PC-9 (cell line): ENCODE data around the gene SERPINB11. TPM values are rescaled to one million over a fixed set of nuclear protein-coding genes. Genes with fewer than 3 reads are reported as not detected.

ENCODE experiments used
- BruUV-seq: library from RNA; stranded (reverse); fragments of 400-500 nt; replicated peaks from 2 replicates; lab custom pipeline; 2021; lab: Mats Ljungman, UMichigan
- CTCF ChIA-PET: fragments of 300-600 bp; sonication (Branson Sonifier 250); formaldehyde crosslinking; loops from one replicate; lab custom pipeline; 2022; ENCODE audit warnings: antibody characterized with exemption; lab: Charles Lee
- POLR2A ChIA-PET: fragments of 300-600 bp; sonication (Branson Sonifier 250); formaldehyde crosslinking; loops from one replicate; lab custom pipeline; 2022; ENCODE audit warnings: antibody characterized with exemption; ENCODE audit not compliant: unreplicated experiment; lab: Charles Lee
- DNase-seq, 2 experiments: peaks; one replicate each; pipeline versions ENCODE4 v3.0.0 to v3.0.0-alpha.2; 2015 to 2022; ENCODE audit warnings: mixed read lengths in 1 of 2
- H2AFZ ChIP-seq: fragments of 200-600 bp; sonication (generic); 2 replicates; pipeline ENCODE4 v1.8.1; 2017; ENCODE audit warnings: antibody characterized with exemption
- H3F3A ChIP-seq: fragments of 200-600 bp; sonication (generic); 2 replicates; pipeline ENCODE4 v1.8.1; 2017; ENCODE audit warnings: antibody characterized with exemption, mild to moderate bottlenecking, low read depth; ENCODE audit not compliant: insufficient read depth
- H3K27ac ChIP-seq: fragments of 200-600 bp; sonication (generic); 2 replicates; pipeline ENCODE4 v1.6.1; 2016; ENCODE audit warnings: mixed run types
- H3K27me3 ChIP-seq: fragments of 200-600 bp; sonication (generic); 2 replicates; pipeline ENCODE4 v1.6.1; 2016; ENCODE audit warnings: low read depth, mixed run types; ENCODE audit not compliant: insufficient read depth
- H3K36me3 ChIP-seq: fragments of 200-600 bp; sonication (generic); 2 replicates; pipeline ENCODE4 v1.6.1; 2016; ENCODE audit warnings: low read depth, mixed run types
- H3K4me1 ChIP-seq: fragments of 200-600 bp; sonication (generic); replicated peaks from 2 replicates; pipeline ENCODE4 v1.6.1; 2016; ENCODE audit warnings: mixed run types; ENCODE audit not compliant: insufficient read depth
- H3K4me2 ChIP-seq: fragments of 200-600 bp; sonication (generic); 2 replicates; pipeline ENCODE4 v1.6.1; 2017; ENCODE audit warnings: mixed run types
- H3K4me3 ChIP-seq: fragments of 200-600 bp; sonication (generic); 2 replicates; pipeline ENCODE4 v1.6.1; 2016; ENCODE audit warnings: mixed run types
- H3K79me2 ChIP-seq: fragments of 200-600 bp; sonication (generic); 2 replicates; pipeline ENCODE4 v1.6.1; 2017; ENCODE audit warnings: low read depth, mixed run types
- H3K9me2 ChIP-seq: fragments of 200-600 bp; sonication (generic); 2 replicates; pipeline ENCODE4 v1.8.1; 2017; ENCODE audit warnings: mild to moderate bottlenecking; ENCODE audit not compliant: insufficient read depth
- H3K9me3 ChIP-seq: fragments of 200-600 bp; sonication (generic); 2 replicates; pipeline ENCODE4 v1.8.1; 2016; ENCODE audit warnings: low read depth; ENCODE audit not compliant: insufficient read depth
- H4K20me1 ChIP-seq: fragments of 200-600 bp; sonication (generic); 2 replicates; pipeline ENCODE4 v1.8.1; 2017; ENCODE audit not compliant: insufficient read depth
- EZH2 ChIP-seq: fragments of 200-600 bp; sonication (generic); IDR thresholded peaks from 2 replicates; pipeline ENCODE4 v1.8.0; 2017; ENCODE audit warnings: antibody characterized with exemption, low read depth
- intact Hi-C: fragments of 100-400 bp; cut with micrococcal nuclease; formaldehyde crosslinking; loops from one replicate; pipeline ENCODE4 v1.10.0; 2022; ENCODE audit not compliant: unreplicated experiment
- total RNA-seq: library from RNA; stranded (reverse); gene quantifications from 2 replicates; pipeline ENCODE4 v1.2.3, GENCODE V29; 2021
- TF ChIP-seq, protein P1 (sequence below): fragments of 200-600 bp; sonication (generic); conservative IDR thresholded peaks from 2 replicates; pipeline ENCODE4 v1.6.1; 2017; ENCODE audit warnings: mixed run types, antibody characterized with exemption, mild to moderate bottlenecking, moderate library complexity

Gene SERPINB11
- total RNA-seq, 1 experiment from 2014 or later, result not detected

DNA sequence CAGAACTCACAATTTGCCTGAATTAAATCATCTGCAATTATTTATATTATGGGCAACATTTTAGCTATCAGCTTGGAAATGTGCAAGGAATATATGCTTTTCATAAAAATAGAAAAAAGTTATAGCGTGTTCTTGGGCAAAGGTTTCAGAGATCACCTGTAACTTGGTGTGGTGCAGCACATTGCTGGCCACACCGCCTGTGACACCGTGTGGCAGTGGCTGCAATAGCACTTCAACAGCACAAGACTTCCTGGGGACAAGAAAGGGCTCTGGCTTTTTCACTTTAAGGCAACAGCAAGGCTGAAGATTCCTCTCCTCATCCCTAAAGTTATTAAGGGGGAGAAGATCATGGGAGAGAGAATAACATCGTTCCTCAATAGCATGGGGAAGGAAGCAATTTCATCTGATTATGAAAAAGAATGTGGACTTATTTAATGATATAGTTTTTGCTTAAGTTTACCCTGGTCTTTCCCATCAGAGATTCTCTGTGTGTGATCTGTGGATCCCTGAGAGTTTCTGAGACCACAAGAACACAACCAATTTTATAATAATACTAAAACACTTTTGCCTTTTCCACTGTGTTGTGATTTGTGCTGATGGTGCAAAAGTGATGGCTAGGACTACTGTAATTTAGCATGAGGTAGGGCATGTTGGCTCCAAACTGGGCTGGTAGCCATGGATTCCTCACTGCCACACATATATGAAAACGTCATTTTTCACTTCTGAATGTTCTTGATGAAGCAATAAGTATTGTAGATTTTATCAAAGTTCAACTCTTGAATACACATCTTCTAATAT lies 26.0 kb upstream of the SERPINB11 start:
- H3F3A ChIP-seq, result peaks cover 2% of the 10 kb centered on the region; the same call in 1 of the 2 replicates
- POLR2A ChIA-PET, result no interaction called here
- H3K4me2 ChIP-seq, result no peak overlapping the region
- CTCF ChIA-PET, result no interaction called here
- peaks cover 6% of the 10 kb centered on the region for H3K4me1 ChIP-seq
- no TSS peak for BruUV-seq
- H3K27ac ChIP-seq, result no peak overlapping the region
- no peaks in the 10 kb centered on the region for H3K9me2 ChIP-seq
- H3K36me3 ChIP-seq, result no peaks in the 10 kb centered on the region
- no peaks in the 10 kb centered on the region for H3K79me2 ChIP-seq
- TF ChIP-seq, protein P1, sequence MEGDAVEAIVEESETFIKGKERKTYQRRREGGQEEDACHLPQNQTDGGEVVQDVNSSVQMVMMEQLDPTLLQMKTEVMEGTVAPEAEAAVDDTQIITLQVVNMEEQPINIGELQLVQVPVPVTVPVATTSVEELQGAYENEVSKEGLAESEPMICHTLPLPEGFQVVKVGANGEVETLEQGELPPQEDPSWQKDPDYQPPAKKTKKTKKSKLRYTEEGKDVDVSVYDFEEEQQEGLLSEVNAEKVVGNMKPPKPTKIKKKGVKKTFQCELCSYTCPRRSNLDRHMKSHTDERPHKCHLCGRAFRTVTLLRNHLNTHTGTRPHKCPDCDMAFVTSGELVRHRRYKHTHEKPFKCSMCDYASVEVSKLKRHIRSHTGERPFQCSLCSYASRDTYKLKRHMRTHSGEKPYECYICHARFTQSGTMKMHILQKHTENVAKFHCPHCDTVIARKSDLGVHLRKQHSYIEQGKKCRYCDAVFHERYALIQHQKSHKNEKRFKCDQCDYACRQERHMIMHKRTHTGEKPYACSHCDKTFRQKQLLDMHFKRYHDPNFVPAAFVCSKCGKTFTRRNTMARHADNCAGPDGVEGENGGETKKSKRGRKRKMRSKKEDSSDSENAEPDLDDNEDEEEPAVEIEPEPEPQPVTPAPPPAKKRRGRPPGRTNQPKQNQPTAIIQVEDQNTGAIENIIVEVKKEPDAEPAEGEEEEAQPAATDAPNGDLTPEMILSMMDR, result peak; percentile 60
- no peak for TF ChIP-seq EZH2
- H3K4me3 ChIP-seq, result no peak overlapping the region
- H3K9me3 ChIP-seq, result 0 out of 2 replicates have a peak, but pooled peaks cover 3% of the 10 kb centered on the region
- no peaks in the 10 kb centered on the region for H4K20me1 ChIP-seq
- peak in 1 of 2 experiments; percentile 16 for DNase-seq
- H2AFZ ChIP-seq, result no peak overlapping the region
- H3K27me3 ChIP-seq, result no peaks in the 10 kb centered on the region
- intact Hi-C loops, result loop anchor here (1.0 to 2.0 kb wide), 2 partner anchors 158 to 168 kb away; no protein-coding TSS in a partner anchor

DNA sequence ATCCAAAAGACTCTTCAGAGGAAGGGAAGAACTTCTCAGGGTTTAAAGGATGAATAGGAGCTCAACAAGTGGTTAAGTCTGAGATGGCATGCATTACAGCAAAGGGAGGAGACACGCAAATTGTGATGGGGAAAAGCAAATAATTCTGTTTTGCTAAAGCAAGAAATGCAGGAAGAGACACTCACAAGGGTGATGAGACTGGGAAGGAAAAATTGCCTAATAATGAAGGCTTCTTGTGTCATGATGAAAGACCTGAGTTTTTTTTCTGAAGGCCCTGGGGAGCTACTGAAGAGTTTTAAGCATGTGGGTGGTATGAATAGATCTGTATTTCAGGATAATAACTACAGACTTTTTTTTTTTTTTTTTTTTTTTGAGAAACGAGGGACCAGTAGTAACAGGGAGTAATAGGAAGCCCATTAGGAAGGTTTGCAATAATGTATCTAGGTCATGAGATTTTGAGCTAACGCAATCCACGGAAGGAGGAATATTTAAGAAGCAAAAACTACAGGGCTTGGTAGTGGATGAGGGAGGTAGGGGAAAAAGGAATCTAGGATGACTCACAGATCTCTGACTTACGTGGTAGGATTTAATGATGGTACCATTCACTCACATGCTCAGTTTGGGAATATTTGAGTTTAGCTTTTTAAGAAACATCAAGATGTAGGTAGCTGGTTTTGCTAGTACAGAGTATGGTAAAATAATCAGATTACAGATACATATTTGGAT lies 25.1 kb upstream of the SERPINB11 start:
- Histone ChIP-seq H3K4me2 (no peak overlapping the region), H3K36me3 (no peaks in the 10 kb centered on the region), H3K79me2 (no peaks in the 10 kb centered on the region), H3K4me3 (no peak overlapping the region), H3K27me3 (no peaks in the 10 kb centered on the region), H3K9me3 (0 out of 2 replicates have a peak, but pooled peaks cover 4% of the 10 kb centered on the region), H4K20me1 (no peaks in the 10 kb centered on the region), H3K9me2 (no peaks in the 10 kb centered on the region), H2AFZ (no peak overlapping the region), H3K4me1 (peaks cover 15% of the 10 kb centered on the region), H3K27ac (no peak overlapping the region), H3F3A (peaks cover 7% of the 10 kb centered on the region; the same call in 1 of the 2 replicates)
- no peak for DNase-seq
- CTCF ChIA-PET, result no interaction called here
- POLR2A ChIA-PET, result no interaction called here
- no peak for TF ChIP-seq EZH2
- TF ChIP-seq, protein P1, result no peak
- intact Hi-C loops, result loop anchor here (2.0 kb wide), 1 partner anchor 167 kb away; no protein-coding TSS in a partner anchor
- BruUV-seq, result no TSS peak

DNA sequence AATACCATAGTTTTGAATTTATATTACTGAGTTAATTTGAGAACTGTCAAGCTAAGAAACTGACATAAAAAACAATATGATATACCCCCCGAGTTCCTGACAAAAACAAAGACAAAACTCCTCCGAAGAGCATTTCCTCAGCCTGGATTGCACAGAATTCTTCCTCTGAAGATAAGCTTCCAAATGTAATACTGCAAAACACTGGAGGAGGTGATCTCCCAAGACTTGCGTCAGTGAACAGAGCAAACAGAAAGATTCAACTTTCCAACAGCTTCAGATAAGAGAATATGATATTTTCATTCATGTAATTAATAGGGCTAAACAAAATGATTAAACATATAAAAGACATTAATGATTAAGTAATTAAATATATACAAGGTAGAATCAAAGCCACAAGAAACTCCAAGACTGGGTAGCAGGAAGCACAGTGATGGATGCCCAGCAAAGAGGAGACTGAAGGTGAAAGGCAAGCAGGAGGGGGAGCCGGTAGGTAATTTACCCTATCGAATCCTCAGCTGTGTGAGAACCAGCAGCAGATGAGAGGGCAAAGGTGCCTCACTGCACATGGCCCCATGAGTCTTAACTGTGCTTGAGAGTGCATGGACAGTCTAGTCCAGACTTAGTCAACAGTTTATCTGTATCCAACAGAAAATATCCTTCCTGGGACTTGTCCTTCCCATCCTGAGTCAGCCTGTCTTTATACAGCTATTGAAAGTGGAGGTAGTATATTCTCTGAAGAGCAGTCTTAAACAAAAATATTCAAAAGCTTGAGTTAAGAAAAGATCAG lies 22.7 kb upstream of the SERPINB11 start:
- Histone ChIP-seq H3F3A (peaks cover 15% of the 10 kb centered on the region), H3K27ac (no peak overlapping the region), H3K27me3 (no peaks in the 10 kb centered on the region), H2AFZ (no peak overlapping the region), H3K4me3 (no peak overlapping the region), H3K79me2 (no peaks in the 10 kb centered on the region), H3K36me3 (no peaks in the 10 kb centered on the region), H3K9me3 (peaks cover 4% of the 10 kb centered on the region; the same call in 1 of the 2 replicates), H3K4me1 (peaks cover 29% of the 10 kb centered on the region), H4K20me1 (no peaks in the 10 kb centered on the region), H3K4me2 (no peak overlapping the region), H3K9me2 (no peaks in the 10 kb centered on the region)
- no peak for TF ChIP-seq EZH2
- TF ChIP-seq, protein P1, result no peak
- intact Hi-C loops, result no loop called here
- DNase-seq, result no peak
- no TSS peak for BruUV-seq
- ChIA-PET POLR2A (no interaction called here), CTCF (no interaction called here)
